NT2/D1 (cell line): ENCODE data around the gene PDPK1.

ENCODE experiments used
- SUZ12 ChIP-seq: IDR thresholded peaks from 2 replicates; pipeline ENCODE4 v1.6.1; 2011; ENCODE audit not compliant: insufficient read length, insufficient read depth; ENCODE audit errors: extremely low read depth
- YY1 ChIP-seq: IDR thresholded peaks from 2 replicates; pipeline ENCODE4 v1.6.1; 2011; ENCODE audit not compliant: insufficient read length, insufficient read depth
- ZNF274 ChIP-seq: IDR thresholded peaks from 2 replicates; pipeline ENCODE4 v1.6.1; 2011; ENCODE audit warnings: mild to moderate bottlenecking, low read depth, low read length

- no peak for TF ChIP-seq SUZ12
- TF ChIP-seq YY1 = no peak
- TF ChIP-seq ZNF274 = no peak
These were observed 7.7 kb upstream of the PDPK1 start for GRCh38 chr16:2529961-2530628.
